Activated CD8-positive, alpha-beta T cell treated with anti-CD3 and anti-CD28 coated beads for 36 hours (primary cell): Measurements from ENCODE around the gene BEST4. TPM values are rescaled to one million over a fixed set of nuclear protein-coding genes. Genes with fewer than 3 reads are reported as not detected.

Experiments used
- ATAC-seq: fragments of 200-7000 bp; cut with Tn5 transposase; one replicate; pipeline ENCODE4 v1.10.0; 2021; ENCODE audit warnings: mild to moderate bottlenecking, moderate library complexity
- CTCF ChIA-PET: fragments of 350-600 bp; sonication (Branson Sonifier 250); formaldehyde crosslinking; loops from one replicate; lab custom pipeline; 2021; ENCODE audit warnings: antibody characterized with exemption; lab: Charles Lee
- POLR2A ChIA-PET: fragments of 350-600 bp; sonication (Branson Sonifier 250); formaldehyde crosslinking; loops from one replicate; lab custom pipeline; 2021; ENCODE audit warnings: antibody characterized with exemption; lab: Charles Lee
- DNase-seq: peaks from one replicate; pipeline ENCODE4 v3.0.0-alpha.2; 2020
- H3K27ac Mint-ChIP-seq: one replicate; pipeline ENCODE4 v1.8.0; 2021; ENCODE audit warnings: mild to moderate bottlenecking, mixed read lengths
- H3K27me3 Mint-ChIP-seq: one replicate; pipeline ENCODE4 v1.8.0; 2021; ENCODE audit warnings: mixed read lengths
- H3K36me3 Mint-ChIP-seq: one replicate; pipeline ENCODE4 v1.8.0; 2021; ENCODE audit warnings: low read depth, mixed read lengths
- H3K4me1 Mint-ChIP-seq: one replicate; pipeline ENCODE4 v1.8.0; 2021; ENCODE audit warnings: low read depth, mixed read lengths
- H3K4me3 Mint-ChIP-seq: one replicate; pipeline ENCODE4 v1.8.0; 2021; ENCODE audit warnings: mild to moderate bottlenecking, moderate library complexity, mixed read lengths
- H3K9me3 Mint-ChIP-seq: one replicate; pipeline ENCODE4 v1.8.0; 2021; ENCODE audit warnings: mixed read lengths
- CTCF ChIP-seq: fragments of 200-600 bp; IDR thresholded peaks from one replicate; pipeline ENCODE4 v1.8.0; 2022; ENCODE audit warnings: antibody characterized with exemption, mild to moderate bottlenecking
- intact Hi-C: fragments of 100-400 bp; cut with micrococcal nuclease; formaldehyde crosslinking; loops from one replicate; pipeline ENCODE4 v1.10.0; 2022
- total RNA-seq, 2 experiments: library from RNA; stranded (reverse); gene quantifications; one replicate each; pipeline ENCODE4 v1.2.3, GENCODE V29; 2021

Gene BEST4
- total RNA-seq, 2 experiments from 2014 or later: 0.87 to 1.0 TPM

DNA sequence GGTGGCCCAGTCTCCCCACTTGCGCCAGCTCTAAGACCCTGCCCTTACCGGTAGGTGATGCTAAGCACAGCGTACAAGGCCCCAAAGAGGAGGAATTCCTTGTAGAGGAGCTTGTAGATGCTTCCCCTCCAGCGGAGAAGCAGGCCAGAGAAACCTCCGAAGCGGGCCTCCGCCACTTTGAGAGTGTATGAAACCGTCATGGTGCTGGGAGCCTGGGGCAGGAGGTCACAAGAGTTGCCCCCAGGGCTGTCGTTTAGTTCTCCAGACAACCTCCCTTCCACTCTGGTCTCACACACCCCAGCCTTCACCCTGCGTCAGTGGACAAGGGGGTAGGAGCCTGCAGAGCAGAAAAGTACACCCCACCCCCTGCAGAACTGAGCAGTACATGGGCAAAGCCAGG, 464 bp downstream of the BEST4 start:
- no peaks in the 10 kb centered on the region for H3K27me3 Mint-ChIP-seq
- CTCF ChIA-PET: interaction anchor here (1.1 to 1.5 kb wide), 6 partner anchors 13 to 224 kb away, joined by 3 to 6 read pairs (median 5); partner anchors contain the start of genes HECTD3, PLK3 and UROD
- TF ChIP-seq CTCF: no peak
- DNase-seq (no peak), ATAC-seq (no peak)
- intact Hi-C loops: no loop called here
- H3K27ac Mint-ChIP-seq: no peak overlapping the region
- H3K36me3 Mint-ChIP-seq: peaks cover 2% of the 10 kb centered on the region
- POLR2A ChIA-PET: interaction anchor here (1.1 to 11.9 kb wide), 12 partner anchors 9 to 224 kb away, joined by 4 to 181 read pairs (median 20); partner anchors contain the start of genes BTBD19, DYNLT4, HECTD3 and PLK3
- H3K9me3 Mint-ChIP-seq: no peaks in the 10 kb centered on the region
- no peak overlapping the region for H3K4me3 Mint-ChIP-seq
- peaks cover 31% of the 10 kb centered on the region for H3K4me1 Mint-ChIP-seq

DNA sequence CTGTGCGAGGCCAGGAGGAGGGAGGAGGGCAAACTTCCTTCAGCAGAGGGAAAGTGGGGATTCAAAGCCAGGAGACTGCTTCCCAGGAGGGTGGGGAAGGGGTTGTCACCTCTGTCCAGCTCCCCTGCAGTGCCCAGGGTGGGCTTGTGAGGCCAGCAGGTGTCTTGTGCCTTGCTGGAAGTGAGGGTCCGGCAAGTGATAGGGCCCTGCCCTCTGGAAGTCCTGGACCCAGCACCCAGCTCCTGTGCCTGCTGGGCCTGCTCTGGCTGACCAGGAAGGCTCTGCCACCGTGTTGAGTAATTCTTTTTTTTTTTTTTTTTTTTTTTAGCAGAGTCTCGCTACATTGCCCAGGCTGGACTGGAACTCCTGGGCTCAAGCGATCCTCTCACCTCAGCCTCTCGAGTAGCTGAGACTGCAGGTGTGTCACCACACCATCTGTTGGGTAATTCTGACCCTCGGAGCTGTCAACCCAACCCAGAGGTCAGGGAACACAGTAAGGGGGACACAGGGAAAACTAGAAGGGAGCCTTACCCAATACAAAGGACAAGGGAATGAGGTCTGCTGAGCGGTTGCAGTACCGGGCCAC, 1.0 kb downstream of the BEST4 start:
- peaks cover 32% of the 10 kb centered on the region for H3K4me1 Mint-ChIP-seq
- intact Hi-C loops: no loop called here
- POLR2A ChIA-PET: interaction anchor here (0.7 to 11.9 kb wide), 11 partner anchors 8 to 553 kb away, joined by 3 to 181 read pairs (median 32); partner anchors contain the start of genes BTBD19, DYNLT4, HECTD3 and PLK3

GRCh38 chr1:44786138-44786840, 1.7 kb downstream of the BEST4 start:
- peak; percentile 100 for TF ChIP-seq CTCF
- Mint-ChIP-seq H3K27ac (peak overlapping the region; percentile 82), H3K9me3 (no peaks in the 10 kb centered on the region), H3K27me3 (no peaks in the 10 kb centered on the region), H3K4me3 (peak overlapping the region; percentile 65), H3K36me3 (peaks cover 12% of the 10 kb centered on the region), H3K4me1 (peaks cover 33% of the 10 kb centered on the region)
- ATAC-seq (peak; percentile 69), DNase-seq (peak; percentile 78)
- CTCF ChIA-PET: interaction anchor here (0.7 to 4.0 kb wide), 14 partner anchors 11 to 225 kb away, joined by 3 to 29 read pairs (median 4); partner anchors contain the start of genes BTBD19, HECTD3, PLK3 and RNU5D-1
- POLR2A ChIA-PET: interaction anchor here (0.7 to 11.9 kb wide), 16 partner anchors 8 to 553 kb away, joined by 3 to 181 read pairs (median 6); partner anchors contain the start of genes BTBD19, DYNLT4, HECTD3 and PLK3
- intact Hi-C loops: no loop called here

More for the DNA sequence above, 1.0 kb downstream of the BEST4 start:
- no peak for TF ChIP-seq CTCF
- ATAC-seq (no peak), DNase-seq (no peak)
- H3K9me3 Mint-ChIP-seq: no peaks in the 10 kb centered on the region
- no peaks in the 10 kb centered on the region for H3K27me3 Mint-ChIP-seq
- peaks cover 6% of the 10 kb centered on the region for H3K36me3 Mint-ChIP-seq
- peak overlapping the region; percentile 65 for H3K4me3 Mint-ChIP-seq
- peak overlapping the region; percentile 82 for H3K27ac Mint-ChIP-seq
- CTCF ChIA-PET: interaction anchor here (0.7 to 4.0 kb wide), 11 partner anchors 10 to 225 kb away, joined by 3 to 29 read pairs (median 5); partner anchors contain the start of genes BTBD19, HECTD3, PLK3 and RNU5D-1

DNA sequence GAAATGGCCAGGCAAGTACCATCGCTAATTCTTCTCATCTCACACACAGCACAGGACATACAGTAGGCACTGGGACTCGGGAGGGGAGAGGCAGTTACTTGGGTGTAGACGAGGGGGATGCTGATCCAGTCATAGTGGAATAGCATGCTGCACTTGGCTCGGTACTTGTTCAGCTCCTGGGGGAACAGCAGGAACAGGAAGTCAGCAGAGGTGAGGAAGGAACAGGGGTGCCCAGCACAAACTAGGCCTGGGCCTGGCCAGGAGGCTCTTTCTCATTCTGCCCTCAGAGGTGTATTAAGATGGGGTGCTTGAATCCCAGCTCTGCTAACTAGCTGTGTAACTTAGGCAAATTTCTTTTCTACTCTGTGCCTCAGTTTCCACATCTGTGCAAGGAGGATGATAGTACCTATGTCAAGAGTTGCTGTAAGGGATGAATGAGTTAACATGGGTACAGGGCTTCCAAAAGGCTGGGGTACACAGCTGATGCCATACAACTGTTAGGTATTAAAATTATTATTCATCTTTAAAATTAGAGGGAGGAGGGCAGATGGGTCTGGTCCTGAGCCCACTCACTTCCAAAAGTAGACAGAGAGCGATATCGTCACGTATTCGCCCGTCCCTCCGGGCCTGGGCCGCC, 2.4 kb downstream of the BEST4 start:
- DNase-seq: no peak
- H3K27me3 Mint-ChIP-seq: no peaks in the 10 kb centered on the region
- peak overlapping the region; percentile 82 for H3K27ac Mint-ChIP-seq
- H3K36me3 Mint-ChIP-seq: peaks cover 19% of the 10 kb centered on the region
- CTCF ChIA-PET: interaction anchor here (0.7 to 4.0 kb wide), 13 partner anchors 10 to 233 kb away, joined by 3 to 29 read pairs (median 4); partner anchors contain the start of genes BTBD19, PLK3 and RPS8
- no peak for ATAC-seq
- intact Hi-C loops: no loop called here
- H3K4me1 Mint-ChIP-seq: peaks cover 35% of the 10 kb centered on the region
- peak overlapping the region; percentile 65 for H3K4me3 Mint-ChIP-seq
- TF ChIP-seq CTCF: no peak
- H3K9me3 Mint-ChIP-seq: no peaks in the 10 kb centered on the region
- POLR2A ChIA-PET: interaction anchor here (0.8 to 11.9 kb wide), 12 partner anchors 7 to 200 kb away, joined by 3 to 181 read pairs (median 8); partner anchors contain the start of genes BTBD19, DYNLT4, PLK3 and RNU5D-1
